DLD1 (cell line): ENCODE data around the gene NME1.

Experiments used
- in situ Hi-C: cut with HindIII; loops from 2 replicates; pipeline ENCODE4 v1.10.0; 2017; ENCODE audit warnings: low sequenced_read_pairs

Gene NME1

GRCh38 chr17:51188271-51188833 lies 35.0 kb downstream of the NME1 start:
- in situ Hi-C loops = loop anchor here (25.0 kb wide), 1 partner anchor 201 kb away; no protein-coding TSS in a partner anchor

- in situ Hi-C loops = loop anchor here (25.0 kb wide), 1 partner anchor 202 kb away; no protein-coding TSS in a partner anchor
Measured at GRCh38 chr17:51189162-51189561, 35.8 kb downstream of the NME1 start.

- in situ Hi-C loops = loop anchor here (25.0 kb wide), 1 partner anchor 202 kb away; no protein-coding TSS in a partner anchor
Measured at GRCh38 chr17:51189628-51190027, 36.3 kb downstream of the NME1 start.

GRCh38 chr17:51191895-51192294 lies 38.5 kb downstream of the NME1 start:
- in situ Hi-C loops = loop anchor here (25.0 kb wide), 1 partner anchor 205 kb away; no protein-coding TSS in a partner anchor

GRCh38 chr17:51197754-51198153 lies 44.4 kb downstream of the NME1 start:
- in situ Hi-C loops = loop anchor here (25.0 kb wide), 1 partner anchor 210 kb away; no protein-coding TSS in a partner anchor

- in situ Hi-C loops = no loop called here
Measured at GRCh38 chr17:51200295-51200694, 46.9 kb downstream of the NME1 start.

GRCh38 chr17:51200846-51201245 lies 47.5 kb downstream of the NME1 start:
- in situ Hi-C loops = no loop called here

GRCh38 chr17:51203838-51204237 lies 50.5 kb downstream of the NME1 start:
- in situ Hi-C loops = no loop called here
